NCI-H526 treated with DMSO at 0.1 percent for 48 hours (cell line): ENCODE measurements around the gene SLC7A4.
A peak's percentile ranks its signal among the peaks of the same experiment; 100 is the strongest.

Experiments used
- DNase-seq: peaks from one replicate; lab custom pipeline; 2025; lab: John Stamatoyannopoulos, UW

SLC7A4 gene

DNA sequence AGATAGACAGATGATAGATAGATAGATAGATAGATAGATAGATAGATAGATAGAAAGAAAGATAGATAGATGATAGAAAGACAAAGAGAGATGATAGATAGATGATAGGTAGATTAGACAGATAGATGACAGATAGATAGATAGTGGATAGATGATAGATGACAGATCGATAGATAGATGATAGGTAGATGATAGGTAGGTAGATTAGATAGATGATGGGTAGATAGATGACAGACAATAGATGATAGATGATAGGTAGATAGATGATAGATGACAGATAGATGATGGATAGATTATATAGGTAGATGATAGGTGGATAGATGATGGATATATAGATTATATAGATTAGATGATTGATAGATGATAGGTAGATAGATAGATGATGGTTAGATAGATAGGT is 46.0 kb downstream of the SLC7A4 start:
- DNase-seq, result no peak

DNA sequence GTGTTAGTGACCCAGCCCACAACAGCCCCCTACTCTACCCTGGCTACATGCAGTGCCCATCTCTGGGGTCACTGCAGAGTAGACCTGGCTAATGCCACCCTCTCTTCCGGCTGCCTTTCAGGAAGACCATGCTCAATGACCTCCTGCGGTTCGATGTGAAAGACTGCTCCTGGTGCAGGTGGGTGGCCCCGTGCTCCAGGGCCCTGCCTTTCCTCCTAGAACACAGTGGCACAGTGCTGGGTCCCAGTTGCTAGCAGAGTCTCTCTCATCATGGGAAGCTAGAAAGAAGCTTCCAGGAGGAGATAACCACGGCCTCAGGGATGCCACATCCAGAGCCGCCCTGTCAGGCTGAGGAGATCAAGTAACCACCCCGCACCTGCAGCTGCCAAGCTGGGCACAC is 46.6 kb downstream of the SLC7A4 start:
- no peak for DNase-seq

DNA sequence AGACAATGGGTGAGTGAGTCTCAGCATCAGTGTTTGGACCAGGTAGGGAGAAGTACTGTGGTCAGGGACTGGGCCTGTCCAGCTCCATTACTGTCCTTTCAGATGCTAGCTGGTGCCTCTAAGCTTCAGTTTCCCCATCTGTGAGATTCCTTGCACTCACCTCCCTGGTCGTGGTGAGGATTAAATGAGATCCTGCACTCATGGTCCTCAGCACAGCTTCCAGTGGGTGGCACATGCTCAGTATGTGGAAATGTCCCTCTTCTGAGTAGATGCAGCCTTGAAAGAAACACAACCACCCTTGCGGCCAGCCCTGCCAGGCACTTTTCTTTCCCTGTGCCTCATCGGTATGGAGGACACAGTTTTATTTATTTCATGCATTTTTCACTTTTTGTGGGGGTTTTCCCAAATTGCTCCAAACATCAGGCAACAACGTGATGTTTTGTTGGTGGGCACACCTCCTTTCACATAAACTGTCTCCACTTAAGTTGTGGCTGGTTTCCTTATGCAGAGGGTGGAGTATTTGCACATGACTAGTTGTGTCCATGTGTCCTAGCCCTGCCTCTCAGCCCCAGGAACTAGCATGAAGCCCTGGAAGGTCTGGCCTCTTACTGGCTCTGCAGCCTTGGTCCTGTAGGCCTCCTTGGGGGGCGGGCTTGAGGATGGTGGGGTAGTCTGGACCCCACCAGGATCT is 49.1 kb downstream of the SLC7A4 start:
- no peak for DNase-seq

DNA sequence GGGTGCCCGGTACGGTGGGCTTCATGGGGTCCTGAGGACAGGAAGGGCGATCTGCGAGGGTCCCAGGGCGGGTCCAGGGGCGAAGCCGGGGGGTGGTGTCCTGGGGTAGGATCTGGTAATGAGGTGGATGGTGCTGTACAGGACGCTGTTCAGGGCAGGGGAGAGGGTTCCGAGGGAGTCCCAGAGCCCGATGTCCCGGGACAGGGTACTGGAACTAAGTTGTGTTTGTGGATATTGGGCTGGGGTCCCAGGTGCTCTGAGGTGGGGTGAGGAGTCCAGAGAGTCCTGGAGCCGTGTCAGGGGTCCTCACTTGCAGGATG is 49.8 kb downstream of the SLC7A4 start:
- DNase-seq, result no peak

DNA sequence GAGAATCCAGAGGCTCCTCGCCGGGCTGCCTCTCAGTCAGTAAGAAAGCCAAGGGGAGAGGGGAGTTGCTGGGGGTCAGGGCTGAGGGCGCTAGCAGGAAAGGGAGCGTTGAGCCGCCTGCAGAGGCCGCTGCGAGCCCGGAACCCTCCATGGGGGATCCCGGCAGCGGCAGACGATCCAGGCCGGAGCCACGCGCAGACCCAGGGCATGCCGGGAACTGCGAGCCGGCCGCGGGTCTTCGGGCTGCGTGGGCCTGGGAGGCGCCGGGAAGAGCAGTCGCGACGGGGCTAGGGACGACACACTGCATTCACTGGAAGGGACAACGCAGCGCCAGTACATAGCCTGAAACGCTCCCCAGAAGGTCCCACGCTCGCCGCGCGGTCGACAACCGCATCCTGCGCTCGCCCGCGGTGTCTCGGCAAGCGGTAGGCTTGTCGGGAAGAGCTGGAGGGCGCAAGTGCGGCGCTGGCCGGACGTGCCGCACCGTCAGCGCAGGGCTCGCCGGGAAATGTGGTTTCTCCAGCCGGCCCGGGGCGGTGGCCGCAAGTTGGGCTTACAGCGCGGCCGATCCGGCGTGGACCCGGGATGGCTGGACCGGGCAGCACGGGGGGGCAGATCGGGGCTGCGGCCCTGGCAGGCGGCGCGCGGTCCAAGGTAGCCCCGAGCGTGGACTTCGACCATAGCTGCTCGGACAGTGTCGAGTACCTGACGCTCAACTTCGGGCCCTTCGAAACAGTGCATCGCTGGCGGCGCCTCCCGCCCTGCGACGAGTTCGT is 50.4 kb downstream of the SLC7A4 start, which contains the start of gene LZTR1:
TSS of gene LZTR1 (plus strand) at position 511 of the 776 bp plus-strand sequence. CDS start at position 586, 75 bp downstream.
- peak; percentile 56 for DNase-seq

DNA sequence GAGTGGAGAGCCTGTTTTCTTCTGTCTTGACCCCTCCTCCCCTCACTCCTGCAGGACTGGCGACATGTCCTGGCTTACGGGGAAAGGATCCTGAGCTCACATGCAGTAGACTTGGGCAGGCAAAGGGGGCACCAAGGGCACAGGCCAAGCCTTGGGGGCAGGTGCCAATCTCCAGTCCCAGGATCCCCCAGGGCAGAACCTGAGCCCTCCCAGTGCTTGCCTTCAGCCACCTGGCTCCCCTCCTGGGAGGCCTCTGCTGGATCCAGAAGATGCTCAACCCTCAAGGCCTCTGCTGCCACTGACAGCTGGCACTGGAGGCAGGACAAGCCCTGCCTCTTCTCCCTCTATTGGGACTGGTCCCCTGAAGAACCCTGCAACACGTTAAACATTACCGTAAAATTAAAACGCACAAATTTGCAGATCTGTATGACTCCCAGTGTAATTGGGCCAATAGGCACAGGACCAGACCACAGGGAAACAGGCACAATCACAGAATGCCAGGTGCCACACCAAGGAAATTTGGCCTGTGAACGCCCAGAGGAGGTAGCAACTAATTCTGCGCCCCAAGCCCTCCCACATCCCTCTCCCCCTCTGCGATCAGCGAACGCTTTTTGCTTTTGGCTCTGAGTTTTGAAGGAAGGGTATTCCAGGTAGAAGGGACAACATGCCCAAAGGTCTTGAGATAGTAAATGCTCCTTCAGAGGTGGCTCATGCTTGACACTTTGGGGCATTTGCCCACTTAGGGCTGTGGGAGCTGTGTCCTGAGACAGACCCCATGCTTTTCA is 51.2 kb downstream of the SLC7A4 start:
- DNase-seq, result no peak

DNA sequence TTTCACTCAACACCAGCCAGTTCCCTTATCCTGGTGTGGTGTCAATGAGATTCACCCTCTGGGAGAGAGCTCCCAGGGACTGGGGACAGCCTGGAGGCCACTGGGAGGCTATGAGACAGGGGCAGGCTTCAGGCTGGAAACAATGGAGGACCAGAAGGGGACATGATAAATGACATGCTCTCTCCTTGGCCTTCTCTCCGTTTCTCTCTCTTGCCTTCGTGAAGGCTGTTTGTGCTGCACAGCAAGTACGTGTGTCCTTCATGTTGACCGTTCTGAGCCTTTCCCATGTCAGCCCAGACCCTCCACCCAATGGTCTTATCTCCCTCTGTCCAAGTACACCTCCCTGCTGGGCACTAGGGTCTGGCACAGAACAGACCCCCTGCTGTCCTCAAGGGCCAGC is 51.8 kb downstream of the SLC7A4 start:
- DNase-seq, result no peak

DNA sequence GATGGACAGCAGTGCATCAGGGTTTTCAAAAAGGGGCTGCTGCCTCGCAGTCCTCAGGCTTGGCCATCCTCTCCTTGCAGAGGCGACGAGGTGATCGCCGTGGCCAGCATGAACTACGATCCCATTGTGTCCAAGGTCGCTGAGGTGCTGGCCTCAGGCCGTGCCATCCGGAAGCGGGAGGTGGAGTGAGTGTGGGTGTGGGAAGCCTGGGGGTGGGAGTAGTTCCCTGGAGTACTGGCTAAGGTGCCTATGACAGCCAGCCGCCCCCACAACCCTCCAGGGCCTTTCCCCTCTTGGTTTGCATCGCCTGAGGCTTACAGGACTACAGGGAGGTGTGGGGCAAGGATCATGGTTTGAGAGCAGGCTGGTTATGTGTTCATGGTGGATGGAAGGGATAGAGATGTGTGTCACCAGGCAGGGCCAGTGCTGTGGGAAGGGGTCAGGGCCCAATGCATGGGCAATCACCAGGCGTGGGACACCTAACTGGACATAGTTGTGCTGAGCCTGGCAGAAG is 52.4 kb downstream of the SLC7A4 start:
- no peak for DNase-seq

DNA sequence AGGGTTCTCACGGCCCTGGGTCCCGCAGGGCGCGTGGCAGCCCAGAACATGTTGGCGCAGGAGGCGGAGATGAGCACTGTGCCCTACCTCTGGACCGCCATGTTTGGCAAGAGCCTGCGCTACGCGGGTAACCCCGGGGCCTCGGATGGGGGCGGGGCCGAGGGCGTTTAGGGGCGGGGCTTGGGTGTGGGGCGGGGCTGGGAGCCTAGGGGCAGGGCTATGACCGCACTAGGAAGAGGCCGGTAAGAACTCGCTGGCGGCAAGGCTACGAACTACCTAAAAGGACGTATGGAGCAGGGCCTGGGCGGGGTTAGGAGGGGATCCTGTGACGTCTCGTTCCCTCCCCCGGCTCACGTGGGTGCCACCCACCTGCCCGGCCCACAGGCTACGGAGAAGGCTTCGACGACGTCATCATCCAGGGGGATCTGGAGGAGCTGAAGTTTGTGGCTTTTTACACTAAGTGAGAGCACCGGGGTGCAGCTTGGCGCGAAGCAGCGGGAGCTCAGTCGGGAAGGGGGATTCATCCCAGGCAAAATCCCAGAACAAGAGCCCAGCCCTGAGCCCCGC is 53.0 kb downstream of the SLC7A4 start:
- DNase-seq, result no peak
